ENCODE data around the gene SEC24C.

DNA sequence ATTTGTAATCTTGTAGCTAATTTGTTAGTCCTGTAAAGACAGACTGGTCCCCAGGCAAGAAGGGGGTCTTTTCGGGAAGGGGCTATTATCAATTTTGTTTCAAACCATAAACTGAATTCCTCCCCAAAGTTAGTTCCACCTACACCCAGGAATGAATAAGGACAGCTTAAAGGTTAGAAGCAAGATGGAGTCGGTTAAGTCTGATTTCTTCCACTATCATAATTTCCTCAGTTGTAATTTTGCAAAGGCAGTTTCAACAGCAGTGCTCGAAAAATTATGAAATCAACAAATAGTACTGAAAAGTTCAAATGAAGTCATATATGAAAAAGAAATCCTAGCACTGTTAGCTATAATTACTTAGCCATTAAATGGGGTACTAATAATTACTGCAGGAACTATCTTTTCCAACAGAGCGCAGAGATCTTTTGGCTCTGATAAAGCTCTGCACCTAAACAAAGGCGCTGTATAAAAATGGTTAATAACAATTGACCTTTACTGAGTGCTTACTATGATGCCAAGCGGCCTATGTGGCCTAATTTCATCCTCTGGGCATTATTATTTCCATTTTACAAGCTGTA lies 756 bp upstream of the SEC24C start:
- TF ChIP-seq, protein P1, sequence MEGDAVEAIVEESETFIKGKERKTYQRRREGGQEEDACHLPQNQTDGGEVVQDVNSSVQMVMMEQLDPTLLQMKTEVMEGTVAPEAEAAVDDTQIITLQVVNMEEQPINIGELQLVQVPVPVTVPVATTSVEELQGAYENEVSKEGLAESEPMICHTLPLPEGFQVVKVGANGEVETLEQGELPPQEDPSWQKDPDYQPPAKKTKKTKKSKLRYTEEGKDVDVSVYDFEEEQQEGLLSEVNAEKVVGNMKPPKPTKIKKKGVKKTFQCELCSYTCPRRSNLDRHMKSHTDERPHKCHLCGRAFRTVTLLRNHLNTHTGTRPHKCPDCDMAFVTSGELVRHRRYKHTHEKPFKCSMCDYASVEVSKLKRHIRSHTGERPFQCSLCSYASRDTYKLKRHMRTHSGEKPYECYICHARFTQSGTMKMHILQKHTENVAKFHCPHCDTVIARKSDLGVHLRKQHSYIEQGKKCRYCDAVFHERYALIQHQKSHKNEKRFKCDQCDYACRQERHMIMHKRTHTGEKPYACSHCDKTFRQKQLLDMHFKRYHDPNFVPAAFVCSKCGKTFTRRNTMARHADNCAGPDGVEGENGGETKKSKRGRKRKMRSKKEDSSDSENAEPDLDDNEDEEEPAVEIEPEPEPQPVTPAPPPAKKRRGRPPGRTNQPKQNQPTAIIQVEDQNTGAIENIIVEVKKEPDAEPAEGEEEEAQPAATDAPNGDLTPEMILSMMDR (conservative IDR thresholded peaks at IDR 0.05; ENCODE audit: low read length): no peak
- no peak for TF ChIP-seq EZH2phosphoT487 (IDR thresholded peaks at IDR 0.05; ENCODE audit: borderline replicate concordance, low read depth, low read length)
